PFSK-1 (cell line): Measurements from ENCODE around the gene MTX2.

Experiments used
- FOXP2 ChIP-seq: optimal IDR thresholded peaks from 2 replicates; pipeline ENCODE3; 2011; ENCODE audit warnings: borderline replicate concordance, control low read depth, inconsistent platforms; ENCODE audit not compliant: insufficient read depth; ENCODE audit errors: extremely low read length, extremely low read depth
- POLR2AphosphoS5 ChIP-seq: IDR thresholded peaks from 2 replicates; pipeline ENCODE4 v1.6.1; 2012; ENCODE audit warnings: low read depth, mild to moderate bottlenecking, control low read depth, low read length, moderate library complexity
- REST ChIP-seq, 2 experiments: IDR thresholded peaks; 2 replicates each; pipeline versions ENCODE4 v1.6.1 to v1.8.0; 2011 to 2012; ENCODE audit warnings: low read depth in 2 of 2, low read length in 2 of 2, control low read depth in 1 of 2, inconsistent platforms in 1 of 2, mild to moderate bottlenecking in 1 of 2, moderate library complexity in 1 of 2; ENCODE audit not compliant: insufficient read depth in 1 of 2
- SIN3A ChIP-seq: IDR thresholded peaks from 2 replicates; pipeline ENCODE4 v1.6.1; 2012; ENCODE audit warnings: mild to moderate bottlenecking, low read length, moderate library complexity, borderline replicate concordance; ENCODE audit not compliant: insufficient read depth
- TAF1 ChIP-seq: IDR thresholded peaks from 2 replicates; pipeline ENCODE4 v1.6.1; 2012; ENCODE audit warnings: low read length, control low read depth, borderline replicate concordance; ENCODE audit not compliant: insufficient read depth

The MTX2 gene

GRCh38 chr2:176356251-176356650 lies 87.0 kb downstream of the MTX2 start:
- TF ChIP-seq REST (IDR thresholded peaks at IDR 0.05; ENCODE audit: insufficient read depth in 1 of 2, low read depth in 2 of 2, low read length in 2 of 2) (no peak), SIN3A (no peak), TAF1 (no peak), FOXP2 (no peak), POLR2AphosphoS5 (no peak)

GRCh38 chr2:176364273-176364977 lies 95.2 kb downstream of the MTX2 start:
- no peak for TF ChIP-seq SIN3A
- no peak for TF ChIP-seq POLR2AphosphoS5
- no peak for TF ChIP-seq TAF1
- no peak for TF ChIP-seq FOXP2
- no peak for TF ChIP-seq REST (IDR thresholded peaks at IDR 0.05; ENCODE audit: insufficient read depth in 1 of 2, low read depth in 2 of 2, low read length in 2 of 2)

GRCh38 chr2:176368349-176368748 lies 99.1 kb downstream of the MTX2 start:
- TF ChIP-seq REST (IDR thresholded peaks at IDR 0.05; ENCODE audit: insufficient read depth in 1 of 2, low read depth in 2 of 2, low read length in 2 of 2) = no peak
- TF ChIP-seq FOXP2 = no peak
- TF ChIP-seq POLR2AphosphoS5 = no peak
- no peak for TF ChIP-seq TAF1
- no peak for TF ChIP-seq SIN3A

GRCh38 chr2:176370467-176371171 lies 101.4 kb downstream of the MTX2 start:
- TF ChIP-seq REST (IDR thresholded peaks at IDR 0.05; ENCODE audit: insufficient read depth in 1 of 2, low read depth in 2 of 2, low read length in 2 of 2) (no peak), SIN3A (no peak)

- TF ChIP-seq FOXP2 (no peak), REST (IDR thresholded peaks at IDR 0.05; ENCODE audit: insufficient read depth in 1 of 2, low read depth in 2 of 2, low read length in 2 of 2) (no peak), TAF1 (no peak), SIN3A (no peak), POLR2AphosphoS5 (no peak)
These were observed 109.1 kb downstream of the MTX2 start for GRCh38 chr2:176378323-176378722.
